K562 (cell line): ENCODE data around the gene RTN4. TPM values are rescaled to one million over a fixed set of nuclear protein-coding genes. Genes with fewer than 3 reads are reported as not detected.

Experiments used
- BRCA1 ChIP-seq, 2 experiments: fragments of 450-650 bp in 1 of 2; sonication (generic) in 1 of 2; formaldehyde crosslinking in 1 of 2; IDR thresholded peaks; 2 replicates each; pipeline versions ENCODE4 v1.5.0 to v1.6.1; 2017 to 2020; ENCODE audit warnings: mild to moderate bottlenecking in 1 of 2, missing genetic modification reagents in 1 of 2
- CBX3 ChIP-seq, 2 experiments: IDR thresholded peaks; 1 replicate in 1 of 2; 2 replicates in 1 of 2; pipeline ENCODE4 v1.6.1; 2012; ENCODE audit warnings: inconsistent platforms in 2 of 2, low read length in 2 of 2, borderline replicate concordance in 1 of 2, control low read depth in 1 of 2
- DDX20 ChIP-seq: fragments of 450-650 bp; IDR thresholded peaks from 2 replicates; pipeline ENCODE4 v1.6.1; 2016; ENCODE audit warnings: missing genetic modification characterization, low read depth, mild to moderate bottlenecking, missing compliant biosample characterization, moderate library complexity
- DMBX1 ChIP-seq: fragments of 250-450 bp; sonication (Bioruptor Pico); IDR thresholded peaks from 2 replicates; pipeline ENCODE4 v1.8.0; 2022; ENCODE audit warnings: inconsistent platforms, mild to moderate bottlenecking, moderate library complexity, borderline replicate concordance
- HCFC1 ChIP-seq: IDR thresholded peaks from 2 replicates; pipeline ENCODE4 v1.6.1; 2012; ENCODE audit warnings: low read depth, low read length, improper control_type of control experiment
- HDAC2 ChIP-seq: fragments of 450-650 bp; IDR thresholded peaks from 2 replicates; pipeline ENCODE4 v1.6.1; 2016; ENCODE audit warnings: mild to moderate bottlenecking
- PHB2 ChIP-seq: fragments of 450-650 bp; IDR thresholded peaks from 2 replicates; pipeline ENCODE4 v1.6.1; 2017; ENCODE audit warnings: low read depth
- SP2 ChIP-seq: IDR thresholded peaks from 2 replicates; pipeline ENCODE4 v1.6.1; 2011; ENCODE audit warnings: mild to moderate bottlenecking, low read depth, low read length, moderate library complexity; ENCODE audit not compliant: poor library complexity, severe bottlenecking; ENCODE audit errors: extremely low read depth
- ZNF143 ChIP-seq: sonication (generic); formaldehyde crosslinking; IDR thresholded peaks from 2 replicates; pipeline ENCODE4 v1.9.0; 2022; ENCODE audit warnings: mild to moderate bottlenecking, missing genetic modification reagents
- polyA plus RNA-seq, 8 experiments: library from polyadenylated mRNA; depleted of rRNA in 4 of 8; stranded (reverse) in 5 of 8; unstranded in 3 of 8; fragments of >200 nt; fragmentation: Nextera tagmentation in 2 of 8; fragmentation: Illumina TruSeq in 1 of 8; extraction: Ambion mirVana in 2 of 8; extraction: Trizol in 1 of 8; gene quantifications; 2 replicates each; pipeline versions ENCODE4 v1.2.1 to v1.2.3, GENCODE V29; 2011 to 2014; ENCODE audit warnings: inconsistent platforms in 1 of 8, missing spikeins in 1 of 8
- total RNA-seq, 7 experiments: library from RNA; depleted of rRNA in 6 of 7; stranded (reverse); fragments of >200 nt in 6 of 7; fragmentation: Illumina TruSeq in 2 of 7; extraction: Trizol in 2 of 7; gene quantifications; 2 replicates each; pipeline versions ENCODE4 v1.2.1 to v1.2.3, GENCODE V29; 2011 to 2021; ENCODE audit warnings: low replicate concordance in 1 of 7
- TF ChIP-seq, protein P1 (sequence below), 2 experiments: IDR thresholded peaks; 2 replicates each; pipeline ENCODE4 v1.6.1; 2011; ENCODE audit warnings: borderline replicate concordance in 1 of 2, control low read depth in 1 of 2, low read depth in 1 of 2, low read length in 1 of 2, mild to moderate bottlenecking in 1 of 2, mixed read lengths in 1 of 2, moderate library complexity in 1 of 2; ENCODE audit not compliant: insufficient read depth in 1 of 2, insufficient read length in 1 of 2, poor library complexity in 1 of 2, severe bottlenecking in 1 of 2; ENCODE audit errors: extremely low read depth in 1 of 2
- TF ChIP-seq, protein P2 (sequence below): fragments of 200-400 bp; formaldehyde crosslinking; IDR thresholded peaks from 2 replicates; pipeline ENCODE4 v1.6.1; 2017; ENCODE audit warnings: mild to moderate bottlenecking, low read depth, low read length, moderate library complexity

The RTN4 gene
- total and polyA plus RNA-seq, 9 of the 15 experiments (the other 6 are each of a cell fraction or from before 2014, with no cell fraction given): 73.0 to 248 (median 116) TPM

- no peak for TF ChIP-seq BRCA1 (IDR thresholded peaks at IDR 0.05)
- TF ChIP-seq BRCA1 (CRISPR knock-in tag; IDR thresholded peaks at IDR 0.05): no peak
- 0 out of 2 replicates have a peak, but pooled peaks have one; percentile 41 for TF ChIP-seq HCFC1
- TF ChIP-seq, protein P1, sequence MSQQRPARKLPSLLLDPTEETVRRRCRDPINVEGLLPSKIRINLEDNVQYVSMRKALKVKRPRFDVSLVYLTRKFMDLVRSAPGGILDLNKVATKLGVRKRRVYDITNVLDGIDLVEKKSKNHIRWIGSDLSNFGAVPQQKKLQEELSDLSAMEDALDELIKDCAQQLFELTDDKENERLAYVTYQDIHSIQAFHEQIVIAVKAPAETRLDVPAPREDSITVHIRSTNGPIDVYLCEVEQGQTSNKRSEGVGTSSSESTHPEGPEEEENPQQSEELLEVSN (IDR thresholded peaks at IDR 0.05; ENCODE audit: borderline replicate concordance in 1 of 2, extremely low read depth in 1 of 2, insufficient read depth in 1 of 2, insufficient read length in 1 of 2, low read depth in 1 of 2, low read length in 1 of 2, poor library complexity in 1 of 2, severe bottlenecking in 1 of 2): peak in 1 of 2 experiments; percentile 58
- TF ChIP-seq SP2: peak; percentile 83
- TF ChIP-seq DMBX1: no peak; the same call in 1 of the 2 replicates
- TF ChIP-seq DDX20 (tag): no peak
- TF ChIP-seq CBX3 (IDR thresholded peaks at IDR 0.05; ENCODE audit: borderline replicate concordance in 1 of 2, low read length in 2 of 2): peak in 1 of 2 experiments; percentile 80; a peak in 1 of 3 replicates
- no peak for TF ChIP-seq PHB2
- TF ChIP-seq, protein P2, sequence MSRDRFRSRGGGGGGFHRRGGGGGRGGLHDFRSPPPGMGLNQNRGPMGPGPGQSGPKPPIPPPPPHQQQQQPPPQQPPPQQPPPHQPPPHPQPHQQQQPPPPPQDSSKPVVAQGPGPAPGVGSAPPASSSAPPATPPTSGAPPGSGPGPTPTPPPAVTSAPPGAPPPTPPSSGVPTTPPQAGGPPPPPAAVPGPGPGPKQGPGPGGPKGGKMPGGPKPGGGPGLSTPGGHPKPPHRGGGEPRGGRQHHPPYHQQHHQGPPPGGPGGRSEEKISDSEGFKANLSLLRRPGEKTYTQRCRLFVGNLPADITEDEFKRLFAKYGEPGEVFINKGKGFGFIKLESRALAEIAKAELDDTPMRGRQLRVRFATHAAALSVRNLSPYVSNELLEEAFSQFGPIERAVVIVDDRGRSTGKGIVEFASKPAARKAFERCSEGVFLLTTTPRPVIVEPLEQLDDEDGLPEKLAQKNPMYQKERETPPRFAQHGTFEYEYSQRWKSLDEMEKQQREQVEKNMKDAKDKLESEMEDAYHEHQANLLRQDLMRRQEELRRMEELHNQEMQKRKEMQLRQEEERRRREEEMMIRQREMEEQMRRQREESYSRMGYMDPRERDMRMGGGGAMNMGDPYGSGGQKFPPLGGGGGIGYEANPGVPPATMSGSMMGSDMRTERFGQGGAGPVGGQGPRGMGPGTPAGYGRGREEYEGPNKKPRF: no peak
- TF ChIP-seq ZNF143: 0 out of 2 replicates have a peak, but pooled peaks have one; percentile 54
- no peak for TF ChIP-seq HDAC2
These were observed at the start of gene RTN4 (continued) for GRCh38 chr2:55050100-55050994.
